Measurements from ENCODE around the gene TSEN2. TPM values are rescaled to one million over a fixed set of nuclear protein-coding genes. Genes with fewer than 3 reads are reported as not detected.

Gene TSEN2
- total RNA-seq, result 10 to 100 TPM; 17.8 to 19.4 TPM

GRCh38 chr3:12484198-12484982 lies at the start of gene TSEN2:
TSEN2 (plus strand) TSS chr3:12484480; CDS start chr3:12489801, 5,321 bp downstream.
- Mint-ChIP-seq H3K27ac (peak within 1 kb of the TSS; percentile 97), H3K4me3 (peak within 1 kb of the TSS; percentile 96), H3K4me1 (peaks cover 42% of the 10 kb centered on the region), H3K27me3 (no peaks in the 10 kb centered on the region), H3K9me3 (ENCODE audit: low read depth) (no peaks in the 10 kb centered on the region), H3K36me3 (ENCODE audit: low read depth) (peaks cover 14% of the 10 kb centered on the region)
- intact Hi-C loops (cut with DNase I, micrococcal nuclease), result loop anchor here (1.0 to 10.0 kb wide), 10 partner anchors 13 to 764 kb away; partner anchors contain the start of genes MKRN2 (in 2 of the 2), PPARG (in 1 of the 2), RAF1 (in 1 of the 2) and RPL32 (in 1 of the 2)
- DNase-seq (peak; percentile 98), ATAC-seq (peak; percentile 97)
- CTCF ChIA-PET, result interaction anchor here (0.7 to 5.0 kb wide), 11 partner anchors 11 to 1214 kb away, joined by 3 to 32 read pairs (median 3); no protein-coding TSS in a partner anchor
- POLR2A ChIA-PET, result interaction anchor here (0.7 to 0.9 kb wide), 2 partner anchors 74 to 372 kb away, joined by 3 to 5 read pairs; no protein-coding TSS in a partner anchor

DNA sequence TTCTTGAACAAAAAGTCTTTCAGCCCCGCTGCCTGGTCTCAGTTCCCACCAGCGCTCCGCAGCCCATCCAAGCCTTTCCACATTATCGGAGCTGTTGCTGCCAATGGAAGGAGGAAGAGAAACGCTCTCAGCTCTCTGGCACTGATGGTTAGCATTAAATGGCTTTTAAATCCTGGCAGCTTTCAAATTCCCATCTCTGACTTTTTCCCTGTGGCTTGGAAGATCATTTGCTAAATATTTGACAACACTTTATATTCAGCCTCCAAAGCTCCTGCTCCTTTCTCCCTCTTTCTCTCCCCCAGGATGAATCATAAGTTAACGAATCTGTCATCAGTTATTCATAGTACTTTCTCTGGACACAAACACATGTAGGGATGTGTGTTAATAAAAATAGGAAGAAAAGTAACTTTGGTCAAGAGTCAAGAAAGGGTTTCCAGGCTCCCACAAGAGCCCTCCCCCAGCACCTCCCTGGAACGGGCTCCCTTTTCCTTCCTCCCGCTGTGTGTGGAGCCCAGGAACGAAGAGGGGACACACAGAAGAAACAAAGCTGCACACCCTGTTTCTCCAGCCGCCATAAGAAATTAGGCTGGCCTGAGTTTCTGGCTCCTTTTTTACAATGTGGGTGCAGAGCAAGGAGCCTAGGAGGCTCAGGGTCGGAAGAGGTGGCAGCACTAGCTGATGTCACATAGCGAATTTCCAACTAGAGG lies 47.6 kb upstream of the TSEN2 start:
- Mint-ChIP-seq H3K27ac (no peak overlapping the region), H3K4me3 (no peak overlapping the region), H3K27me3 (peaks cover 3% of the 10 kb centered on the region), H3K4me1 (no peaks in the 10 kb centered on the region), H3K36me3 (ENCODE audit: low read depth) (no peaks in the 10 kb centered on the region), H3K9me3 (ENCODE audit: low read depth) (no peaks in the 10 kb centered on the region)
- CTCF ChIA-PET, result interaction anchor here (0.7 to 0.9 kb wide), 2 partner anchors 43 to 301 kb away, joined by 3 to 5 read pairs; no protein-coding TSS in a partner anchor
- POLR2A ChIA-PET, result no interaction called here
- intact Hi-C loops (cut with DNase I, micrococcal nuclease), result no loop called here
- no peak for ATAC-seq
- DNase-seq, result no peak

DNA sequence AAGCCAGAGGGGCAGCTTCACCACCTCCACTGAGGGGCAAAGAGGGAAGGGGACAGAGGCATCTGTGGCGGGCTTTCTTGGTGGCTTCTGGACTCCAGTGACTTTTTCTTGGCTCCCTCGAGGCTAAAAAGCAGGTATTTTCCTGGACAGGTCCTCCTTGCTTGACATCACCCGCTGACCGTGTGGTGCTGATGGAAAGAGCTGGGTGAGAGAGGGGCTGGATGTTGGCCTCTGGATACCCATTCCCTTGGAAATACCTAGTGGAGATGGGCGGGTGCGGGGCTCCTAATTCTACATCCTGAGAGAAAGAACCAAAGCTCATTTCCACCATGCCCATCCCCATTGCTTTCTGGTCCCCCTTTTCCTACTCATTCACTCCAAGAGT lies 47.1 kb upstream of the TSEN2 start:
- CTCF ChIA-PET, result interaction anchor here (0.7 kb wide), 1 partner anchor 301 kb away, joined by 3 read pairs; no protein-coding TSS in a partner anchor
- peaks cover 3% of the 10 kb centered on the region for H3K27me3 Mint-ChIP-seq
- H3K27ac Mint-ChIP-seq, result no peak overlapping the region

DNA sequence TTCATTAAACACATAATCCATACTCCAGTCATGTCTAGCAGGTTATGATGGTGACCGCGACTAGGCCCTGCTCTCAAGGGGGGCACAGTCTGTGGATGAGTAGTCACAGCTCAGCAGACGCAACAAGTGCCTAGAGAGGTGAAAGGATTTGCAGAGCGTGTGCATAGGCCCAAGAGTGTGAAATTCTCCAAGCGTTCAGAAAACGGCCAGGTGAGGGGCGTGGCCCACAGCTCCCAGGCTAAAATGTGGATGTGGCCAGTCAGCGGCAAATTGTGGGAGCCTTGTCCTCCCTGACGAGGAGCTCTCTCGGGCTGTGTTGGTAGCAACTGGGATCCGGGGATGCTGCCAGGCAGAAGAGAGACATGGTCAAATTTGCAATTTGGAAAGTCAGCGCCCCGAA lies 46.4 kb upstream of the TSEN2 start:
- no peak for DNase-seq
- Mint-ChIP-seq H3K4me3 (no peak overlapping the region), H3K36me3 (ENCODE audit: low read depth) (no peaks in the 10 kb centered on the region), H3K27me3 (peaks cover 3% of the 10 kb centered on the region), H3K4me1 (no peaks in the 10 kb centered on the region), H3K27ac (no peak overlapping the region), H3K9me3 (ENCODE audit: low read depth) (no peaks in the 10 kb centered on the region)
- POLR2A ChIA-PET, result no interaction called here
- ATAC-seq, result no peak
- intact Hi-C loops (cut with DNase I, micrococcal nuclease), result no loop called here
- CTCF ChIA-PET, result interaction anchor here (1.0 kb wide), 1 partner anchor 32 kb away, joined by 5 read pairs; no protein-coding TSS in a partner anchor

More for the DNA sequence above, 47.1 kb upstream of the TSEN2 start:
- DNase-seq (no peak), ATAC-seq (no peak)
- intact Hi-C loops (cut with DNase I, micrococcal nuclease), result no loop called here
- no peak overlapping the region for H3K4me3 Mint-ChIP-seq
- H3K36me3 Mint-ChIP-seq (ENCODE audit: low read depth), result no peaks in the 10 kb centered on the region
- H3K4me1 Mint-ChIP-seq, result no peaks in the 10 kb centered on the region
- H3K9me3 Mint-ChIP-seq (ENCODE audit: low read depth), result no peaks in the 10 kb centered on the region
- POLR2A ChIA-PET, result no interaction called here

GRCh38 chr3:12438318-12438717 lies 46.0 kb upstream of the TSEN2 start:
- H3K4me3 Mint-ChIP-seq, result no peak overlapping the region
- ATAC-seq, result no peak
- ChIA-PET POLR2A (no interaction called here), CTCF (interaction anchor here (1.0 kb wide), 1 partner anchor 32 kb away, joined by 5 read pairs; no protein-coding TSS in a partner anchor)
- no peaks in the 10 kb centered on the region for H3K9me3 Mint-ChIP-seq (ENCODE audit: low read depth)
- peaks cover 3% of the 10 kb centered on the region for H3K27me3 Mint-ChIP-seq
- no peak for DNase-seq
- no peaks in the 10 kb centered on the region for H3K36me3 Mint-ChIP-seq (ENCODE audit: low read depth)
- intact Hi-C loops (cut with DNase I, micrococcal nuclease), result no loop called here
- no peak overlapping the region for H3K27ac Mint-ChIP-seq
- H3K4me1 Mint-ChIP-seq, result no peaks in the 10 kb centered on the region

DNA sequence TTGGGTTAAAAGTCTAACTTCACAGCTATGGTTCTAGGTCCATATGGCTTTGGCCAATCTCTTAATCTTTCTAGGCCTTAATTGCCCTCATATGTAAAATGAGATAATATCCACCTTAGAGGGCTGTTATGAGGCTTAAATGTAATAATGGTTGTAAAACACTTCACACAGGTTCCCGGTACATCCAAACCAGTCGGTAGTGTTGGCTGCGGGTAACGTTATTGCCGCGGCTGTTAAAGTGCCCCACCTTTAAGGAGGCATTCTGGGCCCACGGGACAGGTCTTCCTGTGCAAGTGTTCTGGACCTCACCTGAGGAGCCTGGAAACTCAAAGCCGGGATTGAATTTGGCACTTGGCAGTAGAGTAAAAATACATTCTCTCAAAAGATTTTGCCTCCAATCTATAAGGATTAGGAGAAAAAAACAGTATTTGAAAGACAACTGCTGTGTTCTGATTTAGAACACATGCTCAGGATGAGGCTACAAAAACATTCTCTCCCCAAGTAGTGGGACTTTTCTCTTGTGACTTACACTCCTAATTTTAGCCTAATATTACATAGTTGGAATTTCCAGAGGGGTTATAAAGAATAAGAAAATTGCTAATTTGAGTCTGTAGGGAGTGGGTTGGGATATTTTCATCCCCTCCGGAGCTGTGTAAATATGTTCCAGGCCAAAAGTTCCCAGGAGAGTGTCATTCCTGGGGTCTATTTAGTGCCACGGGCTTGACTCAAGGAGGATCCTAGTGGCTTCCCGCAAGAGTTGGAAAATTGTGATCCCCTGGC lies 44.9 kb upstream of the TSEN2 start:
- peaks cover 3% of the 10 kb centered on the region for H3K27me3 Mint-ChIP-seq
- H3K4me1 Mint-ChIP-seq, result no peaks in the 10 kb centered on the region
- H3K36me3 Mint-ChIP-seq (ENCODE audit: low read depth), result no peaks in the 10 kb centered on the region
- POLR2A ChIA-PET, result no interaction called here
- no peak for DNase-seq
- intact Hi-C loops (cut with DNase I, micrococcal nuclease), result no loop called here
- no peak overlapping the region for H3K27ac Mint-ChIP-seq
- H3K9me3 Mint-ChIP-seq (ENCODE audit: low read depth), result no peaks in the 10 kb centered on the region
- CTCF ChIA-PET, result no interaction called here
- no peak for ATAC-seq
- no peak overlapping the region for H3K4me3 Mint-ChIP-seq

DNA sequence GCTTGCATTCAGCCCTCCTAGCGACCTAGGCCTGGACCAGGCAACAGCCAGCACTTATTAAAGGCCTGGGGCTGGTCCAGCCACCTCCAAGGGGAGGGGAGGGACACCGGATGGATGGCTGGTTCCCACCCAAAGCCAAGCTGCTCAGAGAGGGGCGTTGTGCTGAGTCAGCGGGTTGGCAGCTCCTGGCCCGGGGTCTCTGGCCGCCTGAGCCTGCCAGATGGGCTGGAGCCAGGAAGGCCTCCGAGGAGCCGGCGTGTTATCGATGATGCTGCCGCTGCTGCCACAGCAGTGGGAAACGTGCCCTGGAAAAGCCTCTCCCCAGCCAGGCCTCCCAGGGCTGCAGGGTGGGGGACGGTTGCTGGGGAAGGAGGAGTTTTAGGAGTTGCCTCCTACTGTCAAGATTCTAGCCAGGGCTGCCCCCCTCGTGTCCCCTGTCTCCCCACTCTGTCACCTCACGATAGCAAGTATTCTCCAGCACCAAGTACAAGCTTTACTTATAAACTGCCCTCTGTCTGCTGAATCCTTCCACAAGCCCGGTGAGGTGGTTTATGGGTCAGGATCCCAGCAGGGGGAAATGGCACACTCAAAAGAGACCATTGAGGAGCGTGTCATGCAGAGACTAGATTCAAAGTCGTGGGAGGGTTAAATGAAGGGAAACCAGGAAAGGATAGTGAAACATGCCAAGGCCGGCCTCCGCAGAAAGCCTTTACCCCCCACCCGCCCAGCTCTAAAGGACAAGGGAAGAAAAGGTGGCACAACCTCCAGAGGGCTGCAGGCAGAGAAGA lies 43.2 kb upstream of the TSEN2 start:
- H3K27me3 Mint-ChIP-seq, result peaks cover 1% of the 10 kb centered on the region
- no peak overlapping the region for H3K4me3 Mint-ChIP-seq
- H3K27ac Mint-ChIP-seq, result no peak overlapping the region
- ATAC-seq (no peak), DNase-seq (no peak)
- H3K9me3 Mint-ChIP-seq (ENCODE audit: low read depth), result no peaks in the 10 kb centered on the region
- no peaks in the 10 kb centered on the region for H3K36me3 Mint-ChIP-seq (ENCODE audit: low read depth)
- H3K4me1 Mint-ChIP-seq, result no peaks in the 10 kb centered on the region
- POLR2A ChIA-PET, result no interaction called here
- intact Hi-C loops (cut with DNase I, micrococcal nuclease), result no loop called here
- CTCF ChIA-PET, result interaction anchor here (0.5 to 1.0 kb wide), 2 partner anchors 66 to 108 kb away, joined by 3 read pairs; no protein-coding TSS in a partner anchor

DNA sequence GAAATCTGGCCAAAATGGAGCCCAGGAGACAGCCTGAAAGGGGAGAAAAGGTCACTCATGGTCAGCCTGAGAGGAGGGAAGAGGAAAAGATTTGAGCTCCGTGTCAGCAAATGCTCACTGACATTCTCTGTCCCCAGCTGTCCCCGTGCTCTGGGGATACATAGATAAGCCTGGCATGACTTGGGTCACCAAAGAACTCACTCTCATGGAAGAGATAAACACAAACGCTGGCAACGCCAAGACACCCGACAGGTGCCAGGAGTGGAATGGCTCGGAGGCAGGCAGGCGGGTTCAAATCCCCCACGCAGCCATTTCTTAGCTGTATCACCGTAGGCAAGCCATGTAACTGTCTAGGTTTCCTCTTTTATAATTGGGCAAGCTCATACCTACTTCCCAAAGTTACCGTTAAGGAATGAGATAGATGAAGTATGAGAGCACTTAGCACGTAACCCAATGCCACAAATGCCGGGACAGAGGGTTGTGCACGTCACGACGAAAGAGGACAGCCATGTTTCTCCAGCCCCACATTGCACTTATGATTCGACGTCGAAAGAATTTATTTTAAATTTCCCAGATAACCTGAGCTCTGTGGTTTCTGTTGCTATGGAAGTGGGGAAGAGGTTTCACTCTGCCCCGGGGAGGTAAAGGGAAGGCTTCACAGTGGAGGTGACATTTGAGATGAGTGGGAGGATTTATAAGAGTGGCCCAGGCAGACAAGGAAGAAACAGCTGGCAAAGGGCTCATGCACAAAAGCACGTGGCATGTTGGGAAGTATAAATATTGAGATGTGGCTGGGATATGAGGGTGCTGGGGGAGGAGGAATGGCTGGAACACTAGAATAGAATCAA lies 41.4 kb upstream of the TSEN2 start:
- intact Hi-C loops (cut with DNase I, micrococcal nuclease), result no loop called here
- Mint-ChIP-seq H3K27me3 (peaks cover 3% of the 10 kb centered on the region), H3K4me1 (no peaks in the 10 kb centered on the region), H3K9me3 (ENCODE audit: low read depth) (no peaks in the 10 kb centered on the region), H3K4me3 (no peak overlapping the region), H3K27ac (no peak overlapping the region), H3K36me3 (ENCODE audit: low read depth) (no peaks in the 10 kb centered on the region)
- DNase-seq, result no peak
- no peak for ATAC-seq
- CTCF ChIA-PET, result interaction anchor here (0.6 to 0.8 kb wide), 3 partner anchors 307 to 1017 kb away, joined by 3 read pairs; no protein-coding TSS in a partner anchor
- POLR2A ChIA-PET, result no interaction called here

DNA sequence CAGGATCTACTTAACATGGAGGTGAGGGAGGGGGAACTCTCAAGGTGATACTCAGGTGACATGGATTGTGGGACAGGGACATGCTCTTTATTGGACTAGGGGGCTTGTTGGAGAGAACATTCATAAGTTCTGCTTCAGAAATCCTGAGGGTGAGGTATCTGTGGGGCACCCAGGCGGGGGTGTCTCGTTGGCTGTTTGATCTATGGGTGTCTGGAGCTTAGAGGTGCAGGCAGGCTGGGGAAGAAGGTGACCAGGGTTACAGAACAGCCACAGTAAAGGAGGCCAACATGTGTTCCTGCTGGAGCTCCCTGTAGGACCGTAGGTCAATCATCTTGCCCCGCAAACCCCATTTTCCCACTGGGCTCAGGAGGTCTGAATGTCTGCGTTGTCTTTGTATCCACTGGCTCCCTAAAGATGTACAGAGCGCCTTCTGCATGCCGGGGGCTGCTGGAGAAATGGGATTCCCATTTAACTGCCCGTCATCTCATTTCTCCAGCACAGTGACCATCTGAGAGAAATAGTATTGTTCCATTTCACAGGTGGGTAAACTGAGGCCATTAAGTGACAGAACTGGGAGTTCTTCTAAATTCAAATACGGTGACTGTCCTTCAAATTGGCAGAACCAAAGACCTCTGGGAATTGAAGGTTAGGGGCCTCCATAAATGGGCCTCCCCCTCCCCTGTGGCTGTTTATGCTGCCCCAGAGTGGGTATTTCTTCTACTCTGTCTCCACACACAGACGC lies 40.3 kb upstream of the TSEN2 start:
- H3K9me3 Mint-ChIP-seq (ENCODE audit: low read depth), result no peaks in the 10 kb centered on the region
- no peaks in the 10 kb centered on the region for H3K36me3 Mint-ChIP-seq (ENCODE audit: low read depth)
- H3K4me3 Mint-ChIP-seq, result no peak overlapping the region
- peaks cover 3% of the 10 kb centered on the region for H3K27me3 Mint-ChIP-seq
- POLR2A ChIA-PET, result no interaction called here
- intact Hi-C loops (cut with DNase I, micrococcal nuclease), result no loop called here
- DNase-seq (no peak), ATAC-seq (no peak)
- no peak overlapping the region for H3K27ac Mint-ChIP-seq
- CTCF ChIA-PET, result interaction anchor here (0.6 to 0.7 kb wide), 2 partner anchors 206 to 454 kb away, joined by 3 read pairs; no protein-coding TSS in a partner anchor
- no peaks in the 10 kb centered on the region for H3K4me1 Mint-ChIP-seq

Data from activated CD4-positive, alpha-beta T cell treated with anti-CD3 and anti-CD28 coated beads for 36 hours (primary cell).